SK-N-SH (cell line): ENCODE measurements around the gene ITSN1. TPM values are rescaled to one million over a fixed set of nuclear protein-coding genes. Genes with fewer than 3 reads are reported as not detected.

ENCODE experiments used
- CTCF ChIA-PET: fragments of 300-600, 350-600 bp; formaldehyde crosslinking; extraction: SDS; loops from one replicate; lab custom pipeline; 2021; lab: Yijun Ruan, JAX
- POLR2A ChIA-PET: fragments of 350-600 bp; sonication (Branson Sonifier 250); formaldehyde crosslinking; extraction: SDS; loops from one replicate; lab custom pipeline; 2020; ENCODE audit warnings: antibody characterized with exemption, inconsistent platforms; lab: Yijun Ruan, JAX
- DNase-seq: peaks from one replicate; pipeline ENCODE4 v3.0.0; 2012
- H2AFZ ChIP-seq: fragments of 200-600 bp; sonication (generic); 2 replicates; pipeline ENCODE4 v1.8.1; 2016; ENCODE audit warnings: antibody characterized with exemption, mild to moderate bottlenecking, low read depth
- H3F3A ChIP-seq: fragments of 200-600 bp; sonication (generic); replicated peaks from 2 replicates; pipeline ENCODE3; 2016; ENCODE audit warnings: antibody characterized with exemption, mild to moderate bottlenecking; ENCODE audit not compliant: insufficient read depth
- H3K27ac ChIP-seq, 2 experiments: fragments of 200-500 bp in 1 of 2; fragments of 200-600 bp in 1 of 2; sonication (Bioruptor generic) in 1 of 2; sonication (generic), shearing (Covaris generic) in 1 of 2; 2 replicates each; pipeline versions ENCODE4 v1.5.1 to v1.6.1; 2014 to 2016; ENCODE audit warnings: low read depth in 2 of 2, inconsistent platforms in 1 of 2, low read length in 1 of 2, mild to moderate bottlenecking in 1 of 2, mixed read lengths in 1 of 2
- H3K27me3 ChIP-seq: fragments of 200-600 bp; sonication (generic), shearing (Covaris generic); 2 replicates; pipeline ENCODE4 v1.6.1; 2016; ENCODE audit warnings: mixed run types; ENCODE audit not compliant: insufficient read depth
- H3K36me3 ChIP-seq, 2 experiments: fragments of 200-500 bp in 1 of 2; fragments of 200-600 bp in 1 of 2; sonication (Bioruptor generic) in 1 of 2; sonication (generic) in 1 of 2; replicated peaks in 1 of 2; 2 replicates each; pipeline versions ENCODE3 to v1.5.1; 2014 to 2016; ENCODE audit warnings: low read length in 1 of 2, mild to moderate bottlenecking in 1 of 2; ENCODE audit not compliant: insufficient read depth in 2 of 2, control insufficient read depth in 1 of 2
- H3K4me1 ChIP-seq, 2 experiments: fragments of 200-500 bp in 1 of 2; fragments of 200-600 bp in 1 of 2; sonication (Bioruptor generic) in 1 of 2; sonication (generic), shearing (Covaris generic) in 1 of 2; 2 replicates each; pipeline versions ENCODE4 v1.5.1 to v1.6.1; 2014 to 2016; ENCODE audit warnings: low read depth in 1 of 2, low read length in 1 of 2, mixed run types in 1 of 2; ENCODE audit not compliant: insufficient read depth in 2 of 2, control insufficient read depth in 1 of 2
- H3K4me2 ChIP-seq: fragments of 200-600 bp; sonication (generic), shearing (Covaris generic); 2 replicates; pipeline ENCODE4 v1.6.1; 2017; ENCODE audit warnings: mixed run types
- H3K4me3 ChIP-seq, 2 experiments: fragments of 200-500 bp in 1 of 2; fragments of 200-600 bp in 1 of 2; sonication (Bioruptor generic) in 1 of 2; sonication (generic), shearing (Covaris generic) in 1 of 2; 2 replicates each; pipeline versions ENCODE4 v1.5.1 to v1.8.1; 2014 to 2016; ENCODE audit warnings: low read depth in 2 of 2, inconsistent platforms in 1 of 2, low read length in 1 of 2, mild to moderate bottlenecking in 1 of 2, mixed read lengths in 1 of 2, moderate library complexity in 1 of 2
- H3K79me2 ChIP-seq: fragments of 200-600 bp; sonication (generic); 2 replicates; pipeline ENCODE4 v1.8.1; 2017; ENCODE audit warnings: mild to moderate bottlenecking; ENCODE audit not compliant: insufficient read depth
- H3K9ac ChIP-seq: fragments of 200-600 bp; sonication (generic); 2 replicates; pipeline ENCODE4 v1.6.1; 2017; ENCODE audit warnings: mixed run types
- H3K9me2 ChIP-seq: fragments of 200-600 bp; sonication (generic); 2 replicates; pipeline ENCODE4 v1.6.1; 2017; ENCODE audit warnings: mixed run types
- H3K9me3 ChIP-seq: fragments of 200-600 bp; sonication (generic); 2 replicates; pipeline ENCODE4 v1.6.1; 2017; ENCODE audit warnings: mixed run types, mild to moderate bottlenecking, moderate library complexity
- H4K20me1 ChIP-seq: fragments of 200-600 bp; sonication (generic); 2 replicates; pipeline ENCODE4 v1.6.1; 2017; ENCODE audit warnings: mild to moderate bottlenecking, mixed run types; ENCODE audit not compliant: insufficient read depth
- CHD2 ChIP-seq: fragments of 150-350 bp; IDR thresholded peaks from 2 replicates; pipeline ENCODE4 v1.6.1; 2018; ENCODE audit warnings: low read length; ENCODE audit not compliant: partially characterized antibody
- CTCF ChIP-seq: fragments of 200-600 bp; sonication (generic); IDR thresholded peaks from 2 replicates; pipeline ENCODE4 v1.6.1; 2017; ENCODE audit warnings: antibody characterized with exemption, mild to moderate bottlenecking, moderate library complexity
- EP300 ChIP-seq, 2 experiments: IDR thresholded peaks; 2 replicates each; pipeline versions ENCODE4 v1.4.0 to v1.6.1; 2012; ENCODE audit warnings: borderline replicate concordance in 1 of 2, low read depth in 1 of 2, low read length in 1 of 2
- EZH2phosphoT487 ChIP-seq: fragments of 200-600 bp; sonication (generic); IDR thresholded peaks from 2 replicates; pipeline ENCODE4 v1.6.1; 2017; ENCODE audit warnings: low read depth, mixed run types, mild to moderate bottlenecking, antibody characterized with exemption, moderate library complexity, borderline replicate concordance
- FOSL2 ChIP-seq: IDR thresholded peaks from 2 replicates; pipeline ENCODE4 v1.4.0; 2012; ENCODE audit warnings: low read depth, mild to moderate bottlenecking, moderate library complexity, borderline replicate concordance
- FOXJ3 ChIP-seq: sonication (generic); formaldehyde crosslinking; IDR thresholded peaks from 2 replicates; pipeline ENCODE4 v1.5.1; 2020; ENCODE audit warnings: mild to moderate bottlenecking, missing genetic modification reagents
- FOXM1 ChIP-seq: IDR thresholded peaks from 2 replicates; pipeline ENCODE4 v1.4.0; 2012; ENCODE audit warnings: low read depth, mild to moderate bottlenecking
- GATA2 ChIP-seq: sonication (generic); formaldehyde crosslinking; IDR thresholded peaks from 2 replicates; pipeline ENCODE4 v1.5.0; 2020; ENCODE audit warnings: mild to moderate bottlenecking, missing genetic modification reagents
- JUND ChIP-seq: IDR thresholded peaks from 2 replicates; pipeline ENCODE4 v1.4.0; 2012
- MAX ChIP-seq: IDR thresholded peaks from 2 replicates; pipeline ENCODE4 v1.4.0; 2012; ENCODE audit warnings: low read depth
- MEF2A ChIP-seq: IDR thresholded peaks from 2 replicates; pipeline ENCODE4 v1.4.0; 2012; ENCODE audit warnings: low read depth, borderline replicate concordance
- MXI1 ChIP-seq: IDR thresholded peaks from 2 replicates; pipeline ENCODE4 v1.6.1; 2012; ENCODE audit warnings: mild to moderate bottlenecking, low read depth, low read length, improper control_type of control experiment
- POLR2AphosphoS5 ChIP-seq: IDR thresholded peaks from 2 replicates; pipeline ENCODE4 v1.6.1; 2012; ENCODE audit warnings: low read depth, low read length
- RAD21 ChIP-seq: IDR thresholded peaks from 2 replicates; pipeline ENCODE4 v1.6.1; 2012; ENCODE audit warnings: mild to moderate bottlenecking, low read length
- RFX5 ChIP-seq: IDR thresholded peaks from 2 replicates; pipeline ENCODE4 v1.6.1; 2012; ENCODE audit warnings: mild to moderate bottlenecking, improper control_type of control experiment, low read length
- RXRA ChIP-seq: IDR thresholded peaks from 2 replicates; pipeline ENCODE4 v1.4.0; 2012; ENCODE audit warnings: low read depth, mild to moderate bottlenecking, borderline replicate concordance
- SIN3A ChIP-seq: IDR thresholded peaks from 2 replicates; pipeline ENCODE4 v1.6.1; 2012; ENCODE audit warnings: low read depth, mild to moderate bottlenecking, low read length, moderate library complexity, borderline replicate concordance
- SMC3 ChIP-seq: IDR thresholded peaks from 2 replicates; pipeline ENCODE4 v1.6.1; 2012; ENCODE audit warnings: low read depth, low read length, improper control_type of control experiment
- YY1 ChIP-seq: IDR thresholded peaks from 2 replicates; pipeline ENCODE4 v1.4.0; 2012; ENCODE audit warnings: low read depth, mild to moderate bottlenecking
- WGBS: methylation state at CpG from one replicate; pipeline ENCODE4 v1.1.6; 2017; ENCODE audit warnings: low lambda C conversion rate; 5-methylcytosine and 5-hydroxymethylcytosine counted together
- polyA plus RNA-seq, 3 experiments: library from polyadenylated mRNA; depleted of rRNA; stranded (reverse); fragments of >200 nt; gene quantifications; 2 replicates each; pipeline ENCODE4 v1.2.3, GENCODE V29; 2012
- TF ChIP-seq, protein P1 (sequence below): IDR thresholded peaks from 2 replicates; pipeline ENCODE4 v1.4.0; 2012; ENCODE audit warnings: low read depth, borderline replicate concordance
- TF ChIP-seq, protein P2 (sequence below): fragments of 150-350 bp; IDR thresholded peaks from 2 replicates; pipeline ENCODE4 v1.6.1; 2016; ENCODE audit warnings: mild to moderate bottlenecking, low read depth, low read length
- TF ChIP-seq, protein P3 (sequence below): IDR thresholded peaks from 2 replicates; pipeline ENCODE4; 2012

ITSN1 gene
- polyA plus RNA-seq, 1 of the 3 experiments (the other 2 are of a cell fraction), result 27.8 TPM

DNA sequence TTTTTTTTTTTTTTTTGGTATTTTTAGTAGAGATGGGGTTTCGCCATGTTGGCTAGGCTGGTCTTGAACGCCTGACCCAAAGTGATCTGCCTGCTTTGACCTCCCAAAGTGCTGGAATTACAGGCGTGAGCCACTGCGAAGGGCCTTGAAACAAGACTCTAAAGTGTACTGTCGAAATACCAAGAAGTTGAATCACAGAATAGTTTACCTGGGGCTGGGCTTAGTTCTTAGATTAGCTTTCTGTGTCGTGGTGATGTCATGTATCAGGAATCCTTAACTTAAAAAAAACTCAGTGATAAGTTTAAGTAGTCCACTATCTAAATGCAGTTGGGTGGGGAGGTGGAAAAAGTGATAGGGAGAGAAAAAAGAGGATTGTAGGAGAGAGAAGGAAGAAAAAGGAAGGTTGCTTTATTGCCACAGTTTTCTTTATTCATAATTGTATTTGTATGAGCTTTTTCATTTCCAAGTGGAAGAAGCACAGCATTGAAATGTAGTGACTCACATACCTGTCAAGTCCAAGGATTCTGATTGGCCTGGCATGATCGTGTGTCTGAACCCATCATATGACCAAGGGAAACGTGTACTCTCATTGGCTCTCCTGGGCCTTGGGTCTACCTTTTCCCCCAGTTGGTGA is 13.4 kb downstream of the ITSN1 start (continued):
- TF ChIP-seq EP300 (IDR thresholded peaks at IDR 0.05; ENCODE audit: borderline replicate concordance in 1 of 2, low read depth in 1 of 2, low read length in 1 of 2) (no peak), FOXJ3 (CRISPR knock-in tag) (no peak), FOSL2 (peak; percentile 72; the same call in 1 of the 2 replicates), CHD2 (no peak), MAX (peak; percentile 61; the same call in 1 of the 2 replicates), SMC3 (no peak), YY1 (no peak), MEF2A (peak; percentile 31; the same call in 1 of the 2 replicates), MXI1 (no peak), FOXM1 (no peak), SIN3A (no peak), JUND (peak; percentile 83), GATA2 (CRISPR knock-in tag) (no peak), RFX5 (no peak), RXRA (peak; percentile 64; the same call in 1 of the 2 replicates), RAD21 (no peak)
- TF ChIP-seq, protein P1, sequence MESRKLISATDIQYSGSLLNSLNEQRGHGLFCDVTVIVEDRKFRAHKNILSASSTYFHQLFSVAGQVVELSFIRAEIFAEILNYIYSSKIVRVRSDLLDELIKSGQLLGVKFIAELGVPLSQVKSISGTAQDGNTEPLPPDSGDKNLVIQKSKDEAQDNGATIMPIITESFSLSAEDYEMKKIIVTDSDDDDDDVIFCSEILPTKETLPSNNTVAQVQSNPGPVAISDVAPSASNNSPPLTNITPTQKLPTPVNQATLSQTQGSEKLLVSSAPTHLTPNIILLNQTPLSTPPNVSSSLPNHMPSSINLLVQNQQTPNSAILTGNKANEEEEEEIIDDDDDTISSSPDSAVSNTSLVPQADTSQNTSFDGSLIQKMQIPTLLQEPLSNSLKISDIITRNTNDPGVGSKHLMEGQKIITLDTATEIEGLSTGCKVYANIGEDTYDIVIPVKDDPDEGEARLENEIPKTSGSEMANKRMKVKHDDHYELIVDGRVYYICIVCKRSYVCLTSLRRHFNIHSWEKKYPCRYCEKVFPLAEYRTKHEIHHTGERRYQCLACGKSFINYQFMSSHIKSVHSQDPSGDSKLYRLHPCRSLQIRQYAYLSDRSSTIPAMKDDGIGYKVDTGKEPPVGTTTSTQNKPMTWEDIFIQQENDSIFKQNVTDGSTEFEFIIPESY, result no peak
- TF ChIP-seq, protein P2, sequence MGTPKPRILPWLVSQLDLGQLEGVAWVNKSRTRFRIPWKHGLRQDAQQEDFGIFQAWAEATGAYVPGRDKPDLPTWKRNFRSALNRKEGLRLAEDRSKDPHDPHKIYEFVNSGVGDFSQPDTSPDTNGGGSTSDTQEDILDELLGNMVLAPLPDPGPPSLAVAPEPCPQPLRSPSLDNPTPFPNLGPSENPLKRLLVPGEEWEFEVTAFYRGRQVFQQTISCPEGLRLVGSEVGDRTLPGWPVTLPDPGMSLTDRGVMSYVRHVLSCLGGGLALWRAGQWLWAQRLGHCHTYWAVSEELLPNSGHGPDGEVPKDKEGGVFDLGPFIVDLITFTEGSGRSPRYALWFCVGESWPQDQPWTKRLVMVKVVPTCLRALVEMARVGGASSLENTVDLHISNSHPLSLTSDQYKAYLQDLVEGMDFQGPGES, result no peak
- TF ChIP-seq, all 33 proteins: peak for 9

DNA sequence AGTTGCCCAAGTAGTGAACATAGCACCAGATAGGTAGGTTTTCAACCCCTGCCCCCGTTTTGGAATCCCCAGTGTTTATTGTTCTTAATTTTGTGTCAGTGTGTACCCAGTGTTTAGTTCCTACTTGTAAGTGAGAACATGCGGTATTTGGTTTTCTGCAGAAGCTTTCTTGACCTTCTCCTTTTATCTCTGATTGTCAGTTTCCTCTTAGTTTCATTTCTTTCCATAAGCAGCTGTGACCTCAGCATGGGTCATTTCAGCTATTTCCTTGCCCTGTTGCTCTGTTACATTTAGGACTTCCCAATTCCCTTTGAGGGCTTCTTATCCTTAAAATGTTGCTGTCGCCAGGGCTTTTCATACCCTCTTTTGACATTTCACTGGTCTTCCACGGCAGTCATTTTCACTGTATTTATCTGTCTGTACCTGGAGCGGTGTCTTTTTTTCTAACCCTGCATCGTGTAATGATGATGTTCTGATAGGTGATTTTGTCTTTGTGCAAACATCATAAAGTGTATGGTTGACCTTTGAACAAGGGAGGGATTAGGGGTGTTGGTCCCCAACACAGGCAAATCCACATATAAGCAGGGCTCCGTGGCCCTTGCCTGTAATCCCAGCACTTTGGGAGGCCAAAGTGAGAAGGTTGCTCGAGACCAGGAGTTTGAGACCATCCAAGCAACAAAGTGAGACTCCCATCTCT is 15.0 kb downstream of the ITSN1 start:
- Histone ChIP-seq H3K27ac (no peak overlapping the region), H3K4me2 (no peak overlapping the region)
- CTCF ChIA-PET, result no interaction called here

More for the DNA sequence above, 15.0 kb downstream of the ITSN1 start:
- Histone ChIP-seq H3K27me3 (no peaks in the 10 kb centered on the region), H3K79me2 (peaks cover 92% of the 10 kb centered on the region), H3K36me3 (peaks cover 0 to 6% of the 10 kb centered on the region in 2 experiments), H3K4me1 (peaks cover 0 to 15% of the 10 kb centered on the region in 2 experiments; a peak in 1 of 4 replicates), H3K4me3 (no peak overlapping the region), H4K20me1 (no peaks in the 10 kb centered on the region), H2AFZ (no peak overlapping the region), H3K9me2 (no peaks in the 10 kb centered on the region), H3F3A (peaks cover 21% of the 10 kb centered on the region), H3K9me3 (peaks cover 4% of the 10 kb centered on the region; the same call in 1 of the 2 replicates), H3K9ac (no peak overlapping the region)
- no peak for DNase-seq
- WGBS, result 96% methylated on average over 8 of the region's 8 CpGs
- TF ChIP-seq CTCF, result no peak
- TF ChIP-seq FOSL2, result no peak
- no peak for TF ChIP-seq POLR2AphosphoS5
- TF ChIP-seq FOXM1, result no peak
- TF ChIP-seq CHD2, result no peak
- TF ChIP-seq, protein P3, sequence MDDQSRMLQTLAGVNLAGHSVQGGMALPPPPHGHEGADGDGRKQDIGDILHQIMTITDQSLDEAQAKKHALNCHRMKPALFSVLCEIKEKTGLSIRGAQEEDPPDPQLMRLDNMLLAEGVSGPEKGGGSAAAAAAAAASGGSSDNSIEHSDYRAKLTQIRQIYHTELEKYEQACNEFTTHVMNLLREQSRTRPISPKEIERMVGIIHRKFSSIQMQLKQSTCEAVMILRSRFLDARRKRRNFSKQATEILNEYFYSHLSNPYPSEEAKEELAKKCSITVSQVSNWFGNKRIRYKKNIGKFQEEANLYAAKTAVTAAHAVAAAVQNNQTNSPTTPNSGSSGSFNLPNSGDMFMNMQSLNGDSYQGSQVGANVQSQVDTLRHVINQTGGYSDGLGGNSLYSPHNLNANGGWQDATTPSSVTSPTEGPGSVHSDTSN, result no peak
- no peak for TF ChIP-seq EZH2phosphoT487
- TF ChIP-seq YY1, result no peak
- TF ChIP-seq MEF2A, result no peak
- no peak for TF ChIP-seq GATA2 (CRISPR knock-in tag)
- no peak for TF ChIP-seq JUND
- POLR2A ChIA-PET, result no interaction called here
